ENCODE measurements around the gene CUL9.

CUL9 gene

GRCh38 chr6:43254846-43255245 lies 72.8 kb downstream of the CUL9 start:
- ATAC-seq, result no peak
- TF ChIP-seq ISL1 (CRISPR knock-in tag; IDR thresholded peaks at IDR 0.05), result no peak
- no peak for TF ChIP-seq PPARA (CRISPR knock-in tag; IDR thresholded peaks at IDR 0.05; ENCODE audit: borderline replicate concordance)
- TF ChIP-seq ZNF8 (CRISPR knock-in tag; IDR thresholded peaks at IDR 0.05), result no peak
- no peak for TF ChIP-seq ZFP3 (CRISPR knock-in tag; IDR thresholded peaks at IDR 0.05)
- TF ChIP-seq ZNF565 (CRISPR knock-in tag; conservative IDR thresholded peaks at IDR 0.05; ENCODE audit: low read depth), result no peak

GRCh38 chr6:43255408-43256054 lies 73.5 kb downstream of the CUL9 start:
- no peak for ATAC-seq

GRCh38 chr6:43256670-43257366 lies 74.8 kb downstream of the CUL9 start:
- no peak for ATAC-seq
- TF ChIP-seq SNAI2 (CRISPR knock-in tag; IDR thresholded peaks at IDR 0.05) (no peak), CSRNP3 (CRISPR knock-in tag; IDR thresholded peaks at IDR 0.05) (no peak), TSHZ2 (CRISPR knock-in tag; IDR thresholded peaks at IDR 0.05) (no peak), TOX (CRISPR knock-in tag; IDR thresholded peaks at IDR 0.05; ENCODE audit: borderline replicate concordance) (no peak), ZFP30 (CRISPR knock-in tag; IDR thresholded peaks at IDR 0.05) (no peak), BACH2 (CRISPR knock-in tag; IDR thresholded peaks at IDR 0.05; ENCODE audit: borderline replicate concordance) (no peak), CSDC2 (CRISPR knock-in tag; IDR thresholded peaks at IDR 0.05) (no peak)

More at GRCh38 chr6:43255408-43256054, 73.5 kb downstream of the CUL9 start:
- no peak for TF ChIP-seq GLIS3 (CRISPR knock-in tag; IDR thresholded peaks at IDR 0.05)
- TF ChIP-seq TOX (CRISPR knock-in tag; IDR thresholded peaks at IDR 0.05; ENCODE audit: borderline replicate concordance), result no peak
- TF ChIP-seq TSHZ2 (CRISPR knock-in tag; IDR thresholded peaks at IDR 0.05), result no peak

GRCh38 chr6:43257367-43258145 lies 75.6 kb downstream of the CUL9 start:
- no peak for ATAC-seq
- TF ChIP-seq ZNF565 (CRISPR knock-in tag; conservative IDR thresholded peaks at IDR 0.05; ENCODE audit: low read depth) (no peak), TSHZ2 (CRISPR knock-in tag; IDR thresholded peaks at IDR 0.05) (no peak), CSDC2 (CRISPR knock-in tag; IDR thresholded peaks at IDR 0.05) (no peak), ZFP30 (CRISPR knock-in tag; IDR thresholded peaks at IDR 0.05) (no peak)
